ENCODE results near the gene HAGH. TPM values are rescaled to one million over a fixed set of nuclear protein-coding genes. Genes with fewer than 3 reads are reported as not detected.

HAGH gene
- total RNA-seq, 2 donors from 2014 or later: 99.8 to 183 TPM

GRCh38 chr16:1777375-1778199, 49.0 kb downstream of the HAGH start:
- DNase-seq (ENCODE audit: low spot score) (no peak), ATAC-seq (ENCODE audit: insufficient number of reproducible peaks, low FRiP score, low read depth) (no peak)
- Histone ChIP-seq H3K4me1 (ENCODE audit: control insufficient read depth in 1 of 2, low read depth in 2 of 2) (peaks cover 18 to 33% of the 10 kb centered on the region in 2 donors), H3K27me3 (replicated peaks; ENCODE audit: insufficient read depth) (no peaks in the 10 kb centered on the region), H3K27ac (no peak overlapping the region), H3K4me3 (no peak overlapping the region), H3K9me3 (no peaks in the 10 kb centered on the region), H3K36me3 (peaks cover 30% of the 10 kb centered on the region)
- no peak for TF ChIP-seq CTCF (IDR thresholded peaks at IDR 0.05)

DNA sequence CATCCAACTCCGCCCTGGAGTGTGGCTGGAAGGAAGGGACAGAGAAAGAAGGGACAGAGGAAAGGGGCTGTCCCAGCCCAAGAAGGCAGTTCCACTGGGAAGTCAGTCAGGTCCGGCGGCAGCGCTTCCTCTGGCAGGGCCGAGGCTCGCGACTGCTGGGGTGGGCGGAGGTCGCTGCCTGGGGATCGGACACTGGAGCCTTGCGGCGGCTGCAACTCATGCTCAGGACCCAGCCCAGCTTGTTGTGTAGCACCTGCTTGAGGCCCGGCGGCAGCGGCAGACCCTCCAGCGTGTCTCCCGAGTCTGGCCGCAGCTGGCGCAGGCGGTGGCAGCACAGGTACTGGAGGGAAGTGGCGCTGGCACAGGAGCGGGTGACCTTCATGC, 49.6 kb downstream of the HAGH start:
- TF ChIP-seq CTCF (IDR thresholded peaks at IDR 0.05): no peak
- Histone ChIP-seq H3K36me3 (peaks cover 30% of the 10 kb centered on the region), H3K27ac (no peak overlapping the region), H3K4me3 (no peak overlapping the region), H3K9me3 (no peaks in the 10 kb centered on the region), H3K27me3 (replicated peaks; ENCODE audit: insufficient read depth) (no peaks in the 10 kb centered on the region), H3K4me1 (ENCODE audit: control insufficient read depth in 1 of 2, low read depth in 2 of 2) (peaks cover 21 to 36% of the 10 kb centered on the region in 2 donors)
- no peak for ATAC-seq (ENCODE audit: insufficient number of reproducible peaks, low FRiP score, low read depth)
- DNase-seq (ENCODE audit: low spot score): no peak

DNA sequence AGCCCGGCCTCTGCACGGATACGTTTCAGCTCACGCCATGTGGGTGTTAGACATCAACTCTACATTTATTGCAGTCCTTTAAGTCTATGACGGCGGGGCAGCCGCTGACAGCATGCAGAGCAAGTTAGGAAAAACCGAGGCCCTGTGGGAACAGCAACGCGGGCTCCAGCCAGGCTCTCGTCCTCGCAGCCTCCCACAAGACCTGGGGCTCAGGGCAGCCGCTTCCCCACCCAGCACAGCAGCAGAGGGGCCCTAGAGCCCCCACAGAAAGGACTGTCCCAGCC, 50.0 kb downstream of the HAGH start:
- Histone ChIP-seq H3K27me3 (replicated peaks; ENCODE audit: insufficient read depth) (no peaks in the 10 kb centered on the region), H3K9me3 (no peaks in the 10 kb centered on the region), H3K36me3 (peaks cover 30% of the 10 kb centered on the region), H3K27ac (no peak overlapping the region), H3K4me1 (ENCODE audit: control insufficient read depth in 1 of 2, low read depth in 2 of 2) (peaks cover 21 to 36% of the 10 kb centered on the region in 2 donors), H3K4me3 (no peak overlapping the region)
- ATAC-seq (ENCODE audit: insufficient number of reproducible peaks, low FRiP score, low read depth) (no peak), DNase-seq (ENCODE audit: low spot score) (no peak)
- no peak for TF ChIP-seq CTCF (IDR thresholded peaks at IDR 0.05)

DNA sequence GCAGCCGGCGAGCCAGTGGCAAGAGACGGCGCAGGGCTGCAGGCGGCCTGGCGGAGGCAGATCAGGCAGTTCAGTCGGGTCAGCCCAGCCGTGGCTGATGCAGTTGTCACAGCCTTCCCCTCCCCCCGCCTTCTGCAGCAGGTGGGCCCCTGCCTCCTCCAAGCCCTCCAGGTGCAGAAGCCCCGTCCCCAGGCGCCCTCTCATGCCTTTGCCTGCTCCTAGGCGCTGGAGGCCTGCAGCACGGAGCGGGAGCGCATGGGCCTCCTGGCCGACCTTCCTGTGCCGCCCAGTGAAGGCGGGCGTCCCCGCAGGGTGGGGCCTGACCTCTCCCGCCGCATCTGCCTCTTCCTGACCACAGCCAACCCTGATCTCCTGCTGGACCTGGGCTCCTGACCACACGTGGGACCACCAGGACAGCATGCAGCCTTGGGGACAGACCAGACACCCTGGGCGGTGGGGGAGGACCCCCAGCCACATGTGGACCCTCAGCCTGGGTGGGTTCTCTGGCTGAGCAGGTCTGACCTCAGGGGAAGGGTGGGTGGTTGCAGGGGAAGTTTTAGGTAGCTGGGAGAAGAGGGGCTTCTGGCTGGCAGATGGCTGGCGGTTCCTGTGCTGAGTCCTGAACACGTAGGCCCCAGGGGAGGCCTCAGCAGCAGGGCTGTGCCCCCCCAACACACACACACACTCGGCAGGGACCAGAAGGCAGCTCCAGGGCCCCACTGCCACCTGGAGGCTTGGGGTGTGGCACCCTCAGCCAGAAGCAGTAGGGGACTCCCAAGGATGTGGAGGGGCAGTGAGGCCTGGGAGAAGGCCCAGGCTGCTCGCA, 50.6 kb downstream of the HAGH start:
- Histone ChIP-seq H3K4me1 (ENCODE audit: control insufficient read depth in 1 of 2, low read depth in 2 of 2) (peaks cover 16 to 30% of the 10 kb centered on the region in 2 donors), H3K27ac (no peak overlapping the region), H3K4me3 (no peak overlapping the region), H3K9me3 (no peaks in the 10 kb centered on the region), H3K36me3 (peaks cover 30% of the 10 kb centered on the region), H3K27me3 (replicated peaks; ENCODE audit: insufficient read depth) (no peaks in the 10 kb centered on the region)
- TF ChIP-seq CTCF (IDR thresholded peaks at IDR 0.05): no peak
- DNase-seq (ENCODE audit: low spot score) (no peak), ATAC-seq (ENCODE audit: insufficient number of reproducible peaks, low FRiP score, low read depth) (no peak)

DNA sequence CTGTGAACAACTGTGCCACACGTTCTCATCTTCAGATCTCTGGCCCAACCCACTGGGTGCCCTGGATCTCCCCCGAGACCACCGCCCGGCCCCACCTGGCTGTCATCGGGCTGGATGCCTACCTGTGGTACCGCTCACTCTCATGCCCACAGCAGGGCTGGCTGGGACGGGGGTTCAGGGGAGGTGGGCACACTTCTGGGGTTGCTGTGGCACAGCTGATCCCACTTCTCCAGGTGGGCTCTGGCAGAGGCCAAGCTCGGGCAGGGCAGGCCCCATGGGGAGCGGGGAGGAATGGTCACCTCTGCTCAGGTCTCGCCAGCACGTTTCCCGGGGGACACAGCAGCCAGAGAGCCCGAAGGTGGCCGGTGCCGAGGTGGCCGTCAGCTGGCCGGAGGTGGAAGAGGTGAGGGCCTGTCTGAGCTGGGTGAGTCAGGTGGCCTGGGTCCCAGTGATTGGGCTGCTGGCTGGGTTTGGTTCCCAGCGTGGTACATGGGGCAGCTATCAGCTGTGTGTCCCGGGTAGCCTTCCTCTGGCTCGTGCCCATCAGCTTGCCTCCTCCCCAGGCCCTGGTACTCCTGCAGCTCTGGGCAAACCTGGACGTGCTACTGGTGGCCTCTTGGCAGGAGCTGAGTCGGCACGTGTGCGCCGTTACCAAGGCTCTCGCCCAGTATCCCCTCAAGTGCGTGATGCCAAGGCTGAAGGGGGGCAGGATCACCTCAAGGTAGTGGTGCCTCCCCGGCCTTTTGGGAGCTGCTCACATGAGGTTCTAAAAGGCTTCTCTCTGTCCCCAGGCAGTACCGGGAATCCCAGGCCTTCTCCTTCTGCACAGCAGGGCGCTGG, 51.4 kb downstream of the HAGH start:
- Histone ChIP-seq H3K27me3 (replicated peaks; ENCODE audit: insufficient read depth) (no peaks in the 10 kb centered on the region), H3K27ac (no peak overlapping the region), H3K4me1 (ENCODE audit: control insufficient read depth in 1 of 2, low read depth in 2 of 2) (peaks cover 15 to 28% of the 10 kb centered on the region in 2 donors), H3K9me3 (no peaks in the 10 kb centered on the region), H3K36me3 (peaks cover 25% of the 10 kb centered on the region), H3K4me3 (no peak overlapping the region)
- TF ChIP-seq CTCF (IDR thresholded peaks at IDR 0.05): no peak
- no peak for DNase-seq (ENCODE audit: low spot score)
- no peak for ATAC-seq (ENCODE audit: insufficient number of reproducible peaks, low FRiP score, low read depth)

All from thoracic aorta (tissue), 2 donors.